Left ventricle myocardium inferior (tissue), 1 donor: ENCODE results near the gene ADAMTS2. TPM values are rescaled to one million over a fixed set of nuclear protein-coding genes. Genes with fewer than 3 reads are reported as not detected.

ENCODE experiments used
- DNase-seq: peaks from one replicate; pipeline ENCODE4 v3.0.0-alpha.2; 2020
- H3K27ac ChIP-seq: fragments of 200-600 bp; replicated peaks from 2 replicates; pipeline ENCODE4 v1.8.0; 2021
- H3K27me3 ChIP-seq: fragments of 200-600 bp; 2 replicates; pipeline ENCODE4 v1.8.0; 2021; ENCODE audit warnings: low read depth
- H3K36me3 ChIP-seq: fragments of 200-600 bp; 2 replicates; pipeline ENCODE4 v1.8.0; 2021
- H3K4me1 ChIP-seq: fragments of 200-600 bp; 2 replicates; pipeline ENCODE4 v1.8.0; 2021
- H3K4me3 ChIP-seq: fragments of 200-600 bp; 2 replicates; pipeline ENCODE4 v1.8.0; 2021; ENCODE audit warnings: mild to moderate bottlenecking, moderate library complexity
- H3K9me3 ChIP-seq: fragments of 200-600 bp; replicated peaks from 2 replicates; pipeline ENCODE4 v1.8.0; 2021
- CTCF ChIP-seq: fragments of 200-600 bp; IDR thresholded peaks from 2 replicates; pipeline ENCODE4 v1.8.0; 2021; ENCODE audit warnings: antibody characterized with exemption, mild to moderate bottlenecking, borderline replicate concordance
- intact Hi-C: fragments of 100-400 bp; cut with micrococcal nuclease; formaldehyde crosslinking; loops from one replicate; pipeline ENCODE4 v1.11.0; 2022
- total RNA-seq: library from RNA; stranded (reverse); fragmentation: NEBNext Ultra II Directional; extraction: Animal tissue kit (Norgen Biotek cat#: 25700); gene quantifications from one replicate; pipeline ENCODE4 v1.2.1, GENCODE V29; 2021
- donor health status: DM: no; HTN: yes; CAD: no; lungs with severe emphysema.

The ADAMTS2 gene
- total RNA-seq, 1 donor from 2014 or later = 4.6 TPM

GRCh38 chr5:179230061-179230461 lies 115.2 kb downstream of the ADAMTS2 start:
- TF ChIP-seq CTCF = no peak
- DNase-seq = no peak
- intact Hi-C loops = no loop called here

DNA sequence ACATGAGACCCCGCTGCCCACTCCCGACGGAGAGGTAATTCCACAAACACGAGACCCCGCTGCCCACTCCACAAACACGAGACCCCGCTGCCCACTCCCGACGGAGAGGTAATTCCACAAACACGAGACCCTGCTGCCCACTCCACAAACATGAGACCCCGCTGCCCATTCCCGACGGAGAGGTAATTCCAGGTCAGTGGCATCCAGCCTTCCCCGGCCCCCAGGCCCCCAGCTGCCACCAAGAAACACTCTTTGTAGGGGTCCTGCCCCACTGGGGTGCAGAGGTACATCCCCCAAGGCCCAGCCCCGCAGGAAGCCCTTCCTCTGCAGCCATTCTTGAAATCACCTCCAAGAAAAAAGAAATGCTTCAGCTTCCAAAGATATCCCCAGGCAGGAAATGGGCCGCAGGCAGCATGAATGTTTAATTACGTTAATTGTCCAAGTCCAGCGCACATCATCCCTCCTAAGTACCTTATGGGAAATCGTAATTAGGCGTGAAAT lies 115.9 kb downstream of the ADAMTS2 start:
- no peak for TF ChIP-seq CTCF
- no peak for DNase-seq

More at GRCh38 chr5:179230061-179230461, 115.2 kb downstream of the ADAMTS2 start:
- Histone ChIP-seq H3K4me3 (no peak overlapping the region), H3K4me1 (no peaks in the 10 kb centered on the region), H3K27ac (no peak overlapping the region), H3K36me3 (no peaks in the 10 kb centered on the region), H3K27me3 (peaks cover 40% of the 10 kb centered on the region), H3K9me3 (no peaks in the 10 kb centered on the region)

GRCh38 chr5:179228341-179229121 lies 116.7 kb downstream of the ADAMTS2 start:
- no peak for TF ChIP-seq CTCF
- intact Hi-C loops = no loop called here
- Histone ChIP-seq H3K9me3 (no peaks in the 10 kb centered on the region), H3K27ac (no peak overlapping the region), H3K27me3 (peaks cover 27% of the 10 kb centered on the region), H3K4me1 (no peaks in the 10 kb centered on the region), H3K4me3 (no peak overlapping the region), H3K36me3 (no peaks in the 10 kb centered on the region)
- DNase-seq = no peak

More for the DNA sequence above, 115.9 kb downstream of the ADAMTS2 start:
- Histone ChIP-seq H3K36me3 (no peaks in the 10 kb centered on the region), H3K27me3 (peaks cover 33% of the 10 kb centered on the region), H3K27ac (no peak overlapping the region), H3K9me3 (no peaks in the 10 kb centered on the region), H3K4me1 (no peaks in the 10 kb centered on the region), H3K4me3 (no peak overlapping the region)
- intact Hi-C loops = no loop called here

DNA sequence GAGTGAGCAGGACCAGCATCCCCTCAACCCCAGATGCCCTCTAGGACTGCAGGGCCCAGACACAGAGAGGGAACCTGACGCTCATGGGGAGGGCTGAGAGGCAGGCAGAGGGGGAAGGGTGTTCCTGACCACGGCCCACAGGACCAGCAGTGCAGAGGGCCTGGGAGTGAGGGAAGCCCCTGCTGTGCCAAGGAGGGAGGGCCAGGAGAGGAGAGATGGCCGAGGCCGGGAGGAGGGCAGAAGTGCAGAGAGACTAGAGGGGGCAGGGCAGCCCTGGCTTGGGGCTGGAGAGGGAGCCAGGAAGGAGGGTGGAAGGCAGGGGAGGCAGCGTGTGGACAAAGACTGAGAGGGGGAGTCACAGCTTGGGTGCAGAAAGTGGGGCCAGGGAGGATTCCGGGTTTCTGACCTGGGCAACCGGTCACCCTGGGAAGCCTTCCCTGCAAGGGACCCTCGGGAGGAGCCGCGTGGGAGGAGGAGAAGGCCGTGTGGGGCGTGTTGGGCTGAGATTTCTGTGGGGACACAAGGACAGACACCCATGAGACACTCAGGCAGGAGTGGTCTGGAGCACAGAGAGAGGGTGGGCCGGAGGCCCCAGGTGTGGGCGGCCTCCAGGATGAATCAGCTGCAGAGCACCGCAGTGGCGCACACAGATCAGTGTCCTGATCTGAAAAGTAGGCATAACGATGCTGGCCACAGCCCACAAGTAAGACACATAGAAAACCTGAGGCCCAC lies 117.5 kb downstream of the ADAMTS2 start:
- Histone ChIP-seq H3K36me3 (no peaks in the 10 kb centered on the region), H3K9me3 (no peaks in the 10 kb centered on the region), H3K4me1 (no peaks in the 10 kb centered on the region), H3K27me3 (peaks cover 27% of the 10 kb centered on the region), H3K4me3 (no peak overlapping the region), H3K27ac (no peak overlapping the region)
- intact Hi-C loops = no loop called here
- DNase-seq = no peak
- no peak for TF ChIP-seq CTCF

DNA sequence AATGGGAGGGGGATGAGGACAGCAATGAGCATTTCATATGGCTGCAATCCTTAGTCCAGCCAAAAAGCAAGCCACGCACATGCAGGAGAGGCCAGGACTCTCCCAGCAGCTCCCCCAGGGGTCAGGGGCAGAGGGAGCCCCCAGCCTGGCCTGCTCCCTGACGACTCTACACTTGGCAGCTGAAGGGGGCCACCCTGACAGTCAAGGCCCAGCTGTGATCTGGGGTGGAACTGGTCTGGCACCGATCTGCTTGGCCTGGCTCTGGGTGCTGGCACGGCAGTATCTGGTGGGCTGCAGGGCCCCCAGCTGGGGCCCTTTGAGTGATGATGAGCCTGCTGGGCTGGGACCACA lies 118.1 kb downstream of the ADAMTS2 start:
- intact Hi-C loops = no loop called here

More for the DNA sequence above, 118.1 kb downstream of the ADAMTS2 start:
- Histone ChIP-seq H3K36me3 (no peaks in the 10 kb centered on the region), H3K4me3 (no peak overlapping the region), H3K27ac (no peak overlapping the region), H3K27me3 (peaks cover 24% of the 10 kb centered on the region), H3K4me1 (no peaks in the 10 kb centered on the region), H3K9me3 (no peaks in the 10 kb centered on the region)
- DNase-seq = no peak
- no peak for TF ChIP-seq CTCF
